Upper lobe of left lung (tissue), 4 donors: ENCODE data around the gene KCNQ1OT1.

Experiments
- CTCF ChIP-seq, 6 experiments: fragments of 450-650 bp in 4 of 6; fragments of 200-600 bp in 2 of 6; sonication (generic) in 2 of 6; IDR thresholded peaks; one replicate each; pipeline ENCODE4 v1.5.1; 2016 to 2019; ENCODE audit warnings: antibody characterized with exemption in 6 of 6
- EP300 ChIP-seq, 4 donors: sonication (generic); formaldehyde crosslinking; IDR thresholded peaks; one replicate each; pipeline ENCODE4 v1.5.1; 2017; ENCODE audit warnings: antibody characterized with exemption in 4 of 4, control low read depth in 2 of 4

- TF ChIP-seq CTCF (IDR thresholded peaks at IDR 0.05) (no peak), EP300 (IDR thresholded peaks at IDR 0.05) (no peak)
Measured at GRCh38 chr11:2671748-2672147, 28.0 kb downstream of the KCNQ1OT1 start.
